Type B pancreatic cell (in vitro differentiated cells): ENCODE results near the gene MAP4K1. TPM values are rescaled to one million over a fixed set of nuclear protein-coding genes. Genes with fewer than 3 reads are reported as not detected.
A peak's percentile ranks its signal among the peaks of the same experiment; 100 is the strongest.
"Not testable (repeated sequence)": the region's sequence is repeated elsewhere in the genome, so short reads cannot be mapped to it uniquely, and the experiment has no call there.

ENCODE experiments used
- DNase-seq: peaks from one replicate; pipeline ENCODE4 v3.0.0; 2021; ENCODE audit warnings: mixed read lengths; ENCODE audit not compliant: unreplicated experiment; ENCODE audit errors: extremely low spot score
- H3K27ac Mint-ChIP-seq: 2 replicates; pipeline ENCODE4 v1.8.0; 2021; ENCODE audit warnings: mild to moderate bottlenecking, mixed read lengths
- H3K27me3 Mint-ChIP-seq: 2 replicates; pipeline ENCODE4 v1.8.0; 2021; ENCODE audit warnings: mixed read lengths
- H3K36me3 Mint-ChIP-seq: 2 replicates; pipeline ENCODE4 v1.8.0; 2021; ENCODE audit warnings: mixed read lengths
- H3K4me1 Mint-ChIP-seq: one replicate; pipeline ENCODE4 v1.8.0; 2021; ENCODE audit warnings: mixed read lengths; ENCODE audit not compliant: unreplicated experiment
- H3K4me3 Mint-ChIP-seq: 2 replicates; pipeline ENCODE4 v1.8.0; 2021; ENCODE audit warnings: mild to moderate bottlenecking, mixed read lengths
- H3K9me3 Mint-ChIP-seq: 2 replicates; pipeline ENCODE4 v1.8.0; 2021; ENCODE audit warnings: mixed read lengths
- CTCF ChIP-seq: fragments of 200-600 bp; sonication (generic); conservative IDR thresholded peaks from 2 replicates; pipeline ENCODE4 v1.5.0; 2021; ENCODE audit warnings: antibody characterized with exemption, mild to moderate bottlenecking
- total RNA-seq: library from RNA; stranded (reverse); gene quantifications from 2 replicates; pipeline ENCODE4 v1.2.1, GENCODE V29; 2021; ENCODE audit warnings: low replicate concordance

The MAP4K1 gene
- total RNA-seq, 1 donor from 2014 or later: 2.4 TPM

DNA sequence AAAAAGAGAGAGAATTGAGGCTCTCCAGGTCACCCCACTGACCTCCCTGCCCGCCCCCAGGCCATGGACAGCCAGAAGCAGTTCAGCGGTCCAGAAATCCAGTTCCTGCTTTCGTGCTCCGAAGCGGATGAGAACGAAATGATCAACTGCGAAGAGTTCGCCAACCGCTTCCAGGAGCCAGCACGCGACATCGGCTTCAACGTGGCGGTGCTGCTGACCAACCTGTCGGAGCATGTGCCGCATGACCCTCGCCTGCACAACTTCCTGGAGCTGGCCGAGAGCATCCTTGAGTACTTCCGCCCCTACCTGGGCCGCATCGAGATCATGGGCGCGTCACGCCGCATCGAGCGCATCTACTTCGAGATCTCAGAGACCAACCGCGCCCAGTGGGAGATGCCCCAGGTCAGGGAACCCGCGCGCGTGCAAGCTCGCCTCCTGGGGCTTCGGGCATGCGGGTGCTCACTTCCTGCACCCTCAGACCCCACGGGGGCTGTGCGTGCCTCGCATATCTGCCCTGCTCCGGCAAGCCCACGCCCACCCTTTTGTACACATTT is 56.6 kb downstream of the MAP4K1 start:
- Mint-ChIP-seq H3K9me3 (no peaks in the 10 kb centered on the region), H3K36me3 (no peaks in the 10 kb centered on the region), H3K27me3 (peaks cover 5% of the 10 kb centered on the region), H3K4me1 (no peaks in the 10 kb centered on the region), H3K4me3 (no peak overlapping the region), H3K27ac (no peak overlapping the region)
- no peak for DNase-seq
- TF ChIP-seq CTCF: no peak

GRCh38 chr19:38559428-38560401 is 58.0 kb downstream of the MAP4K1 start:
- Mint-ChIP-seq H3K27ac (no peak overlapping the region), H3K4me3 (no peak overlapping the region), H3K4me1 (no peaks in the 10 kb centered on the region), H3K27me3 (peaks cover 5% of the 10 kb centered on the region), H3K36me3 (no peaks in the 10 kb centered on the region), H3K9me3 (no peaks in the 10 kb centered on the region)
- no peak for TF ChIP-seq CTCF
- DNase-seq: no peak

GRCh38 chr19:38558933-38559332 is 58.8 kb downstream of the MAP4K1 start:
- H3K36me3 Mint-ChIP-seq, H3K9me3 Mint-ChIP-seq, H3K4me1 Mint-ChIP-seq, H3K4me3 Mint-ChIP-seq, H3K27ac Mint-ChIP-seq, H3K27me3 Mint-ChIP-seq, DNase-seq: not testable (repeated sequence)

GRCh38 chr19:38557205-38557799 is 60.5 kb downstream of the MAP4K1 start:
- no peak overlapping the region for H3K27ac Mint-ChIP-seq
- no peak for TF ChIP-seq CTCF
- H3K36me3 Mint-ChIP-seq: no peaks in the 10 kb centered on the region

GRCh38 chr19:38556521-38557174 is 61.1 kb downstream of the MAP4K1 start:
- no peak for DNase-seq
- peaks cover 1% of the 10 kb centered on the region for H3K27me3 Mint-ChIP-seq
- H3K4me1 Mint-ChIP-seq: no peaks in the 10 kb centered on the region
- no peaks in the 10 kb centered on the region for H3K36me3 Mint-ChIP-seq
- no peak overlapping the region for H3K4me3 Mint-ChIP-seq
- no peak overlapping the region for H3K27ac Mint-ChIP-seq
- peak; percentile 29 for TF ChIP-seq CTCF
- no peaks in the 10 kb centered on the region for H3K9me3 Mint-ChIP-seq

More at GRCh38 chr19:38557205-38557799, 60.5 kb downstream of the MAP4K1 start:
- H3K9me3 Mint-ChIP-seq: no peaks in the 10 kb centered on the region
- peaks cover 5% of the 10 kb centered on the region for H3K27me3 Mint-ChIP-seq
- H3K4me3 Mint-ChIP-seq: no peak overlapping the region
- no peak for DNase-seq
- no peaks in the 10 kb centered on the region for H3K4me1 Mint-ChIP-seq
